ENCODE data around the gene SAP130.

SAP130 gene

GRCh38 chr2:127893494-127893893 is 134.4 kb downstream of the SAP130 start:
- DNase-seq (ENCODE audit: low read depth in 2 of 2) = no peak

- no peak for DNase-seq (ENCODE audit: low read depth in 2 of 2)
These were observed 134.8 kb downstream of the SAP130 start for GRCh38 chr2:127893033-127893432.

- no peak for DNase-seq (ENCODE audit: low read depth in 2 of 2)
These were observed 136.0 kb downstream of the SAP130 start for GRCh38 chr2:127891811-127892210.

Data from stimulated activated CD4-positive, alpha-beta T cell treated with anti-CD3 and anti-CD28 coated beads, Interleukin-4, amount 100 ng/mL, for 48 hours (primary cell).